Adrenal gland (tissue), 5 donors: ENCODE data around the gene USP34.

Experiments used
- CTCF ChIP-seq, 6 experiments: fragments of 450-650 bp in 4 of 6; fragments of 200-600 bp in 2 of 6; sonication (generic) in 1 of 6; IDR thresholded peaks; 1 replicate in 5 of 6; 2 replicates in 1 of 6; pipeline versions ENCODE4 v1.5.1 to v1.8.0; 2016 to 2021; ENCODE audit warnings: antibody characterized with exemption in 6 of 6, mild to moderate bottlenecking in 2 of 6, moderate library complexity in 1 of 6
- POLR2A ChIP-seq, 2 donors: fragments of 450-650 bp; IDR thresholded peaks; one replicate each; pipeline ENCODE4 v1.6.1; 2017; ENCODE audit warnings: antibody characterized with exemption in 2 of 2, mild to moderate bottlenecking in 2 of 2, moderate library complexity in 1 of 2
- donor health status: DM: no; HTN: no; CAD: no.

- no peak for TF ChIP-seq CTCF (IDR thresholded peaks at IDR 0.05)
- TF ChIP-seq POLR2A (IDR thresholded peaks at IDR 0.05), result no peak
Measured at GRCh38 chr2:61492476-61492875, 21.6 kb upstream of the USP34 start.
